SK-N-SH treated with all-trans-retinoic acid at 6 μM for 48 hours (cell line): ENCODE data around the gene SLCO1A2.

Experiments
- ATAC-seq: fragments of 200-7000 bp; cut with Tn5 transposase; 3 replicates; pipeline ENCODE4 v1.9.1; 2020; ENCODE audit warnings: mild to moderate bottlenecking, moderate library complexity
- ARNTL ChIP-seq: fragments of 450-650 bp; formaldehyde crosslinking; IDR thresholded peaks from 2 replicates; pipeline ENCODE4 v1.5.0; 2020; ENCODE audit warnings: low read depth, mild to moderate bottlenecking, moderate library complexity, borderline replicate concordance
- BACH2 ChIP-seq: fragments of 250-450 bp; sonication (Bioruptor Pico); IDR thresholded peaks from 2 replicates; pipeline ENCODE4 v1.9.0; 2021; ENCODE audit warnings: mild to moderate bottlenecking, borderline replicate concordance
- CREB5 ChIP-seq: fragments of 250-450 bp; sonication (Bioruptor Pico); IDR thresholded peaks from 2 replicates; pipeline ENCODE4 v1.5.1; 2020; ENCODE audit warnings: low read depth, mild to moderate bottlenecking, moderate library complexity
- CSDC2 ChIP-seq: fragments of 250-450 bp; sonication (Bioruptor Pico); IDR thresholded peaks from 2 replicates; pipeline ENCODE4 v1.5.0; 2020; ENCODE audit warnings: mild to moderate bottlenecking, moderate library complexity
- CSRNP3 ChIP-seq: fragments of 250-450 bp; sonication (Bioruptor Pico); IDR thresholded peaks from 2 replicates; pipeline ENCODE4 v1.5.1; 2021; ENCODE audit warnings: mild to moderate bottlenecking, moderate library complexity
- ESRRG ChIP-seq: fragments of 250-450 bp; sonication (Bioruptor Pico); IDR thresholded peaks from 2 replicates; pipeline ENCODE4 v1.6.1; 2021; ENCODE audit warnings: mild to moderate bottlenecking
- GLIS3 ChIP-seq: fragments of 250-450 bp; sonication (Bioruptor Pico); IDR thresholded peaks from 2 replicates; pipeline ENCODE4 v1.5.0; 2020; ENCODE audit warnings: mild to moderate bottlenecking, moderate library complexity
- ISL1 ChIP-seq: fragments of 250-450 bp; sonication (Bioruptor Pico); IDR thresholded peaks from 2 replicates; pipeline ENCODE4 v2.1.2; 2022; ENCODE audit warnings: mild to moderate bottlenecking, moderate library complexity
- PATZ1 ChIP-seq: fragments of 250-450 bp; sonication (Bioruptor Pico); IDR thresholded peaks from 2 replicates; pipeline ENCODE4 v1.8.0; 2020; ENCODE audit warnings: mild to moderate bottlenecking, moderate library complexity, borderline replicate concordance
- POU6F1 ChIP-seq: fragments of 250-450 bp; sonication (Bioruptor Pico); IDR thresholded peaks from 2 replicates; pipeline ENCODE4 v1.8.0; 2021; ENCODE audit warnings: low read depth, mild to moderate bottlenecking, moderate library complexity, borderline replicate concordance
- PPARA ChIP-seq: fragments of 250-450 bp; sonication (Bioruptor Pico); IDR thresholded peaks from 2 replicates; pipeline ENCODE4 v1.5.0; 2020; ENCODE audit warnings: mild to moderate bottlenecking, borderline replicate concordance
- RARB ChIP-seq: fragments of 250-450 bp; sonication (Bioruptor Pico); IDR thresholded peaks from 2 replicates; pipeline ENCODE4 v1.8.0; 2021; ENCODE audit warnings: mild to moderate bottlenecking, moderate library complexity
- SNAI2 ChIP-seq: fragments of 250-450 bp; sonication (Bioruptor Pico); IDR thresholded peaks from 2 replicates; pipeline ENCODE4 v1.5.0; 2020; ENCODE audit warnings: mild to moderate bottlenecking, moderate library complexity
- TCF4 ChIP-seq: fragments of 250-450 bp; sonication (Bioruptor Pico); IDR thresholded peaks from 2 replicates; pipeline ENCODE4 v1.8.0; 2021; ENCODE audit warnings: mild to moderate bottlenecking, moderate library complexity, borderline replicate concordance
- TOX ChIP-seq: fragments of 250-450 bp; sonication (Bioruptor Pico); IDR thresholded peaks from 2 replicates; pipeline ENCODE4 v1.8.0; 2021; ENCODE audit warnings: mild to moderate bottlenecking, moderate library complexity, borderline replicate concordance
- TSHZ2 ChIP-seq: fragments of 250-450 bp; sonication (Bioruptor Pico); IDR thresholded peaks from 2 replicates; pipeline ENCODE4 v1.5.0; 2020; ENCODE audit warnings: mild to moderate bottlenecking, moderate library complexity
- ZFP3 ChIP-seq: fragments of 250-450 bp; sonication (Bioruptor Pico); IDR thresholded peaks from 2 replicates; pipeline ENCODE4 v1.5.0; 2020; ENCODE audit warnings: mild to moderate bottlenecking, moderate library complexity
- ZFP30 ChIP-seq: fragments of 450-650 bp; formaldehyde crosslinking; IDR thresholded peaks from 2 replicates; pipeline ENCODE4 v1.5.0; 2022; ENCODE audit warnings: mild to moderate bottlenecking, moderate library complexity
- ZNF565 ChIP-seq: fragments of 450-650 bp; formaldehyde crosslinking; conservative IDR thresholded peaks from 2 replicates; pipeline ENCODE4 v1.5.0; 2020; ENCODE audit warnings: low read depth, mild to moderate bottlenecking, moderate library complexity
- ZNF70 ChIP-seq: fragments of 450-650 bp; formaldehyde crosslinking; IDR thresholded peaks from 2 replicates; pipeline ENCODE4 v1.5.0; 2020; ENCODE audit warnings: mild to moderate bottlenecking, moderate library complexity
- ZNF8 ChIP-seq: fragments of 450-650 bp; formaldehyde crosslinking; IDR thresholded peaks from 2 replicates; pipeline ENCODE4 v1.5.0; 2020; ENCODE audit warnings: mild to moderate bottlenecking, moderate library complexity

Gene SLCO1A2

GRCh38 chr12:21354641-21355040 is 19.9 kb upstream of the SLCO1A2 start:
- no peak for TF ChIP-seq BACH2 (CRISPR knock-in tag)
- TF ChIP-seq SNAI2: no peak
- TF ChIP-seq PATZ1: no peak
- TF ChIP-seq CSDC2 (CRISPR knock-in tag): no peak
- TF ChIP-seq TCF4 (CRISPR knock-in tag): no peak
- TF ChIP-seq ISL1 (CRISPR knock-in tag): no peak
- TF ChIP-seq TOX (CRISPR knock-in tag): no peak
- no peak for TF ChIP-seq RARB (CRISPR knock-in tag)
- TF ChIP-seq GLIS3: no peak
- TF ChIP-seq TSHZ2: no peak
- TF ChIP-seq ARNTL (CRISPR knock-in tag): no peak
- no peak for TF ChIP-seq ZNF8 (CRISPR knock-in tag)
- TF ChIP-seq CREB5 (CRISPR knock-in tag): no peak
- TF ChIP-seq ZNF70: no peak
- no peak for TF ChIP-seq CSRNP3 (CRISPR knock-in tag)
- no peak for TF ChIP-seq ESRRG (CRISPR knock-in tag)
- TF ChIP-seq ZFP3 (CRISPR knock-in tag): no peak
- TF ChIP-seq PPARA (CRISPR knock-in tag): no peak
- TF ChIP-seq POU6F1 (CRISPR knock-in tag): no peak
- no peak for TF ChIP-seq ZFP30 (CRISPR knock-in tag)
- TF ChIP-seq, all 23 proteins: peak for 0
- no peak for ATAC-seq

- ATAC-seq: no peak
- no peak for TF ChIP-seq RARB (CRISPR knock-in tag)
- no peak for TF ChIP-seq TSHZ2
- TF ChIP-seq PPARA (CRISPR knock-in tag): no peak
- no peak for TF ChIP-seq CREB5 (CRISPR knock-in tag)
- TF ChIP-seq ZNF565: no peak
Observed at GRCh38 chr12:21353948-21354347, 19.2 kb upstream of the SLCO1A2 start.
